Measurements from ENCODE around the gene TAF4. TPM values are rescaled to one million over a fixed set of nuclear protein-coding genes. Genes with fewer than 3 reads are reported as not detected.

Gene TAF4
- total RNA-seq, 1 experiment from 2014 or later: 6.6 TPM

DNA sequence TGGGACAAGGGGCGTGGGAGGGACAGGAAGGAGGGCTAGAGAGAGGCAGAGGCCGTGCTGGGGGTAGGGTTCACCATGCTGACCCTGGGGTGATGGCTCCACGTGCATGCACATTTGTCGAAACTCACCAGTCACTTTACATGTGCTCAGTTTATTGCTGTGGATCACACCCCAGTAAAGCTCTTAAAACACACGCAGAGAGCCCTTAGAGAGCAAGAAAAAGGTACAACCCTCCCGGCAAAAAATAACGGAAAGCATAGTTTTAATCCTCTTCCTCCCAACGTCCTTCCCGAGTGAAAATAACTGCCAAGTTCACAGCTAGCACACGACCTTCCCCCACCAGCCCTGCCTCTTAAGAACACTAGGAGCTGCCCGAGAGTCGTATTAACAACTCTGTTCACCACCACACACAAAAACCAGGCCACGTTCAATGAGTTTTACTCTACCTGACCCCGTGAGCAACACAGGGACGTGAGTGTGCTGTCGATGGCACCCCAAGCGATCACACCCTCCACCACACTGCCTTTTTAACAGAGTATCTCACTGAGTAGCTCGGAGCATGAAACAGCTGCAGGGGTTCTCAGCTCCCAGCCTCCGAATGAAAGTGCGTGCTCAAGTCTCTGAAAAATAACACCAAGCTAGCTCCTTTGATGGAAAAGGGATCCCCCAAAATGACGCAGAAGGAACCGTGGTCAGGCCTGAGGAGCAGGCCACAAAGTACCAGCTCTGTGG is 39.7 kb downstream of the TAF4 start:
- no peak for DNase-seq (ENCODE audit: extremely low read depth, low read depth)

DNA sequence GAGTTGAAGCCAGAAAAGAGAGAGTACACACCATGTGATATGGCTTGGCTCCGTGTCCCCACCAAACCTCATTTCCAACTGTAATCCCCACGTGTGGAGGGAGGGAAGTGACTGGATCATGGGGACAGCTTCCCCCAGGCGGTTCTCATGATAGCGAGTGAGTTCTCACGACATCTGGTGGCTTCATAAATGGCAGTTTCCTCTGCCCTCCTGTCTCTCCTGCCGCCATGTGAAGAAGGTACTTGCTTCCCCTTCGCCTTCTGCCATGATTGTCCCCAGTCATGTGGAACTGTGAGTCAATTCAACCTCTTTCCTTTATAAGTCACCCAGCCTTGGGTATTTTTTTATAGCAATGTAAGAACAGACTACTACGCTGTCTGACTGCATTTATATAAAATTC is 40.3 kb downstream of the TAF4 start:
- no peak for DNase-seq (ENCODE audit: extremely low read depth, low read depth)

GRCh38 chr20:62023935-62024334 is 41.7 kb downstream of the TAF4 start:
- no peak for DNase-seq (ENCODE audit: extremely low read depth, low read depth)

GRCh38 chr20:62022575-62023139 is 43.0 kb downstream of the TAF4 start:
- DNase-seq (ENCODE audit: extremely low read depth, low read depth): no peak

- no peak for DNase-seq (ENCODE audit: extremely low read depth, low read depth)
Observed at GRCh38 chr20:62021793-62022385, 43.8 kb downstream of the TAF4 start.

DNA sequence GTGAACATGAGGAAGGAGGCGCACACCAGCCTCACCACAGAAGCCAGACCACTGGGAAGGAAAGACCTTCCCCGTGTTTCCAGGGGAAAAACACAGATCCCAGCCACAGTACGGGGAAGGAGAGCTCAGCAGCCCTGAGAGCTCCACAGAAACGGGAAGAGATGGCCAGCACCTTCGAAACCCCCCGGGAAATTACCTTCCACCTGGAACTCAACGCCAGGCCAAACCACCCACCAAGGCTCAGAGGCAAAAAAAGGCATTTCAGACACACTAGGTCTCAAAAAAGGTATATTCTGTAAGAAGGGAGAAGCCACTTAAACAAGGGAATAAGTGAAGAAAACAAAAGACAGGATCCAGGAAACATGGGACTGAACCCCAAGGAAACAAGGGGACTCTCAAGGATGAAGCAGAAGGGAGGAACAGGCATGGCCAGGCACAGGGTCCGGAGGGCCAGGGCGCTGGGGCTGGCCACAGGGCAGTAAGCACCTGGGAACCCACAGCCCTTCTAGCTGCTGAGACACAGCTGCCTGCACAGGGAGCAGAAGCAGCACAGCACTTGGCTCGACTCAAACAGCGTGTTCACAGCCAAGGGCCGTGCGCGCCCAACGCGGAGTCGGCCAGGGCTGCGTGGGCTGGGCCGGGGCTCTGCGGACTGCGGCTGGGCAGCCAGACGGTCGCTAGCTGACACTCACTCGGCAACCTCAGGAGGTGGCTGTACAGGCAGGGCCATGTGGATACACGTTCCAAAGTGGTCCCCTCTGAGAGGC is 44.6 kb downstream of the TAF4 start:
- no peak for DNase-seq (ENCODE audit: extremely low read depth, low read depth)

- DNase-seq (ENCODE audit: extremely low read depth, low read depth): no peak
Observed at GRCh38 chr20:62019881-62020492, 45.7 kb downstream of the TAF4 start.

- no peak for DNase-seq (ENCODE audit: extremely low read depth, low read depth)
Observed at GRCh38 chr20:62019144-62019805, 46.4 kb downstream of the TAF4 start.

DNA sequence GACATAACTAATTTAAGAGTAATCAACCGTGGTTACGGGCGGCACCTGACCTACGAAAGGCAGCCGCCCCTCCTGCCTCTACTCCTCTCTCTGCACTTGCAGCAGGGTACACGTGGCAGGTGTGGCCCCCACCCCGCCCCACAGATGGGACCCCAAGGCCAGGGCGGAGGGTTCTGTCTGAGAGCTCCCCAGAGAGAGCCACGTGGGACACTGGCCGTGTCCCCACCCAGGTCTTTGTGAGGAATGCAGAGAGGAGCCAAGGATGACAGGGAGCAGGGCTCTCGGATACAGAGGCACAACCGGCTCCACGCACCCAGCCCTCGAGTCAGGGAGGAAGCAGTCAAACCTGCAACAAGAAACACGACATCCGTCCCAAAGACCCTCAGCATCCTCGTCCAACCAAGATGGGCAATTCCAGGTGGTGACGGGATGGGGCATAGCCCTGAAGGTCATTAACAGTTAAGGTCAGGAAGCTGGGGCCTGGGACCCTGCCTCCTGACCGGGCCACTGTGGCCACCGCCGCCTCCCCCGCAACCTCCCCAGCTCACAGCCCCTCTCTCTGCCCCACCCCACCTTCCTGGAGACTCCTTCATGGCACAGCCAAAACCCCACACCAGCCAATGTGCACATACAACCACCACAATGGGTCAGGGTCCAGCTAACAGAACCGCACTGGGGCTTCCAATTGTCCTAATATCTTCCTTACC is 47.1 kb downstream of the TAF4 start:
- no peak for DNase-seq (ENCODE audit: extremely low read depth, low read depth)

DNA sequence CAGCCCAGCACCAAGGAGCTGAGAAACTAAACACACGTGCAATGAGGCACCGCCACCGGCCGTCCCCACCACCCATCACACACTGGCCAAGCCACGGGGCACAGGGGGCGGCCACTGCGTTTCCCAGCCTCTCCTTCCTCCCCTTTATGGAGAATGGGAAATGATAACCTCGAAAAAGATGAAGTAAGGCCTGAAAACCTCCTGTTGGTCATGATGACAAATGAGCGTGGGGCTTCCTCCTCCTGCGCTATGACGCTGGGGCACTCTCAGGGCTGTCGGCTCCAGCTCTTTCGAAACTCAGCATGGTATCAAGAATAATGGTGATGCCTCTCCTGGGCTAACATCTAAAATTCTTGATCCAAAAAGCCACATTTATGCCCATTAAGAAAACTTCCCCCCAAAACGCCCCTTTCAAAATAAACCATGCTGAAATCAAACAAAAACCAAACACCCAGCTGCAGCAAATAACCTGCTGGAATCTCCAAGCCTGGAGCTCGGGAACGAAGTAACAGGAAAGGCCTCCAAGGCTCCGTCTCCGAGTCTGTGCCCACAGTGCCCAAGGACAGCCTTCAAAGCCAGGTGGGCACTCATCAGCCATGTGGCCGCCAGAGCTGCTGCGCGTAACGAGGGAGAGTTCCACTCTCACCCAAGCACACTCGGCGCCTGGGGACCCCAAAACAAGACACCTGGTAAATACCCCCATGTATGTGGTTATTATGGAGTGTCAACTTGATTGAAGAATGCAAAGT is 50.0 kb downstream of the TAF4 start:
- no peak for DNase-seq (ENCODE audit: extremely low read depth, low read depth)

DNA sequence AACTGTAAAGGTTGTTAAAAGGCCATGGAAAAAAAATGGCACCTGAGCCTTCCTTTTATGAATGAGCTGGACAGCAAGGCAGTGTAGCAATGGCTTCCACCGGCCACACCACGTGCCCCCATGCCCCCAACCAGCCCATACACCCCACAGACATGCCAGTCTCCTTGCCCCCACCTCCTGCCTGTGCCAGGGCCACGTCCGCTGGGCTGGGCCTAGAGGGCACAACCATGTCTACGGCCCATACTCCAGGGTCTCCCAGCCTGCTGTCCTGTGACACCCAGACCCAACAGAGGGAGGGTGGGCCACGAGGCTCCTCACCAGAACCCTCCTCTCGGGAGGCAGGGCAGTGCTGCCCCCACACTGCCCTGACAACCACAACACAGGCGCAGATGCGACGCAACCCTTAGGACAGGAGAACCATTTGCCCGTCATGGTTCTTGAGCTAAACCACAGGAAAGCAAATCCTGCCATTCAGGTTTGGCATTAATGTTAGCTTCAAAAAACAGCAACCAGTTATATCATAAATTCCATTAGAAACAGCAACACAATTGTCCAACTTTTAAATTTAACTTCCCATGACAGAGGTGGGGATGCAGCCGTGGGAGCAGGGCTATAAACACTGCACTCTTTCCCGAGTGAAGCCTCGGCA is 50.7 kb downstream of the TAF4 start:
- no peak for DNase-seq (ENCODE audit: extremely low read depth, low read depth)

DNA sequence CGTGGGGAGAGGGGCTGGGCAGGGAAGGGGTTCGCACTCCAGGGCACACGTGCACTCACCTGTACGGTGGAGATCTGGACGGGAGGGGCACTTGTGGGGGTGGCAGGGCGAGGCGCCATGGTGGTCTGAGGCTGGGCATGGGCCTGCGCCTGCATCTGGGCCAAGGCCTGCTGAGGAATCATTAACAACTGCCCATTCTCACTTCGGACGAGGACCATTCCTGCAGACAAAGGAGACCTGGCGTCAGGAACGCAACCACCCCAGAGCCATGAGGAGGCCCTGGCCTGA is 51.2 kb downstream of the TAF4 start:
- DNase-seq (ENCODE audit: extremely low read depth, low read depth): no peak

- DNase-seq (ENCODE audit: extremely low read depth, low read depth): no peak
Observed at GRCh38 chr20:62012631-62013030, 53.0 kb downstream of the TAF4 start.

GRCh38 chr20:62011938-62012534 is 53.6 kb downstream of the TAF4 start:
- DNase-seq (ENCODE audit: extremely low read depth, low read depth): no peak

DNA sequence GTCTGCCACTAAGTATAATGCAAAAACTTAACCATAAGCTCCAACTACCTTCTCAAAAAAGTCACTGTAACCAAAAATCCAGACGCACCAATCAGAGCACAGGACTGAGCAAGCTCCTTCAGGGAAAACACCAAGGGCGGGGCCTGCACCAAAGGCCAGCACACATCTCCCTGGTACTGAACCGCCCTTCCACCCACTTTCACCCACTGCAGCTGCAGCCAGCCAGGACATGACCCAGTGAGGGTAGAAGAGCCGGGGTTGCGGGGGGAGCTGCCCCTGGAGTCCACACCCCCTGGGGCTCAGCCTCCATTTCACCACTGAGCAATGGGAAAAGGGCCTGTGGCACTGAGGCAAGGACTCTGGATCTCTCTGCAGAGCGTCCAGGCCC is 54.3 kb downstream of the TAF4 start:
- DNase-seq (ENCODE audit: extremely low read depth, low read depth): no peak

GRCh38 chr20:62010551-62011402 is 54.9 kb downstream of the TAF4 start:
- DNase-seq (ENCODE audit: extremely low read depth, low read depth): peak; percentile 62

DNA sequence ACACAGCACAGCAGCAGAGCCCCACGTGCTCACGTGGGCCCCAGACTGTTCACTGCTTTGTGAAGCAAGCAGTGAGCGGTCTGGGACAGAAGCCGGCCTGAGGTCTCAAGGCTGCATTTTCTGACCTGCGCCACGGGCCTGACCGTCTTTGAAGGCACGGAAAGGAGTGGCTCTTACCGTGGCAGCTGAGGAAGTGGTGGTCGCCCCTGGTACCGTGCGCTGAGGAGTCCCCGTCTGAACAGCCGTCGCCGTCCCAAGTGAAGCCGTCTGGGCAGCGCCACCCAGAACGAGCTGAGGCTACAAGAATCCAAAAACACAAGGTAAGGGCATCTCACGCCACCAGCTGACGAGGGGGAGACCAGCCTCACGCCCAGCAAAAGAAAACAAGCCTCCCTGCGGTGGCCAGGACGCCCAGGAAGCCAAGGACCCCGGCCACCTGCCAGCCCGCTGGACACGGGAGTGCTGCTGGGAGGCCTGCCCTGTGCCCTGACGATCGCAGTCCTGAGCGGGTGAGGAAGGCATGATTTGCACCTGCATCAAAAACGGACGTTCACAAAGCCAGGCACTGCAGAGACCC is 55.7 kb downstream of the TAF4 start:
- no peak for DNase-seq (ENCODE audit: extremely low read depth, low read depth)
